DND-41 (cell line): ENCODE data around the gene CASP7.

ENCODE experiments used
- ATAC-seq: fragments of 200-7000 bp; cut with Tn5 transposase; 3 replicates; pipeline ENCODE4 v1.9.1; 2021; ENCODE audit warnings: low read depth; ENCODE audit not compliant: insufficient read depth
- DNase-seq: peaks from one replicate; pipeline ENCODE4 v3.0.0-alpha.2; 2020
- H2AFZ ChIP-seq: 2 replicates; pipeline ENCODE4 v1.6.0; 2012; ENCODE audit warnings: low read depth, low read length
- H3K27ac ChIP-seq: 2 replicates; pipeline ENCODE4 v1.5.1; 2012; ENCODE audit warnings: low read length, inconsistent platforms
- H3K27me3 ChIP-seq: fragments of 200-600 bp; sonication (generic); 2 replicates; pipeline ENCODE4 v1.6.0; 2012; ENCODE audit warnings: low read length, mild to moderate bottlenecking, inconsistent platforms; ENCODE audit not compliant: insufficient read depth, poor library complexity
- H3K36me3 ChIP-seq: 2 replicates; pipeline ENCODE4 v1.5.1; 2012; ENCODE audit warnings: low read length, inconsistent platforms; ENCODE audit not compliant: insufficient read depth
- H3K4me1 ChIP-seq: 2 replicates; pipeline ENCODE4 v1.5.1; 2012; ENCODE audit warnings: mild to moderate bottlenecking, low read length; ENCODE audit not compliant: insufficient read depth
- H3K4me2 ChIP-seq: 2 replicates; pipeline ENCODE4 v1.6.0; 2012; ENCODE audit warnings: mild to moderate bottlenecking, moderate library complexity, low read length, inconsistent platforms; ENCODE audit not compliant: insufficient read depth
- H3K4me3 ChIP-seq, 2 experiments: fragments of 200-600 bp in 1 of 2; shearing (Covaris generic) in 1 of 2; 2 replicates each; pipeline ENCODE4 v1.5.1; 2012 to 2016; ENCODE audit warnings: inconsistent platforms in 2 of 2, low read length in 2 of 2, mild to moderate bottlenecking in 2 of 2, low read depth in 1 of 2, moderate library complexity in 1 of 2
- H3K79me2 ChIP-seq: 2 replicates; pipeline ENCODE4 v1.6.0; 2012; ENCODE audit warnings: low read length, inconsistent platforms; ENCODE audit not compliant: insufficient read depth
- H3K9ac ChIP-seq: 2 replicates; pipeline ENCODE4 v1.6.0; 2012; ENCODE audit warnings: low read depth, mild to moderate bottlenecking, inconsistent platforms, low read length, moderate library complexity
- H3K9me3 ChIP-seq: 2 replicates; pipeline ENCODE4 v1.5.1; 2012; ENCODE audit warnings: low read length, moderate library complexity, mild to moderate bottlenecking, inconsistent platforms; ENCODE audit not compliant: insufficient read depth, severe bottlenecking
- H4K20me1 ChIP-seq: 2 replicates; pipeline ENCODE4 v1.6.0; 2012; ENCODE audit warnings: low read length; ENCODE audit not compliant: insufficient read depth
- CTCF ChIP-seq: IDR thresholded peaks from 2 replicates; pipeline ENCODE4 v1.5.1; 2012; ENCODE audit warnings: borderline replicate concordance, low read length, moderate library complexity, mild to moderate bottlenecking; ENCODE audit not compliant: poor library complexity, severe bottlenecking; ENCODE audit errors: extremely low read depth
- EZH2 ChIP-seq: IDR thresholded peaks from 3 replicates; pipeline ENCODE4 v1.6.1; 2012; ENCODE audit warnings: borderline replicate concordance, low read depth, mild to moderate bottlenecking, moderate library complexity, low read length, inconsistent platforms; ENCODE audit not compliant: severe bottlenecking

The CASP7 gene

GRCh38 chr10:113732966-113733365, 53.3 kb downstream of the CASP7 start:
- Histone ChIP-seq H3K9me3 (no peaks in the 10 kb centered on the region), H3K27ac (no peak overlapping the region), H3K4me1 (no peaks in the 10 kb centered on the region), H3K36me3 (peaks cover 25% of the 10 kb centered on the region), H2AFZ (no peak overlapping the region), H3K79me2 (no peaks in the 10 kb centered on the region), H4K20me1 (no peaks in the 10 kb centered on the region), H3K9ac (no peak overlapping the region), H3K4me2 (no peak overlapping the region), H3K4me3 (no peak overlapping the region), H3K27me3 (no peaks in the 10 kb centered on the region)
- no peak for TF ChIP-seq CTCF
- TF ChIP-seq EZH2 = no peak
- DNase-seq (no peak), ATAC-seq (no peak)

GRCh38 chr10:113733635-113734034, 53.9 kb downstream of the CASP7 start:
- Histone ChIP-seq H3K4me2 (no peak overlapping the region), H3K4me3 (no peak overlapping the region), H3K79me2 (no peaks in the 10 kb centered on the region), H3K4me1 (no peaks in the 10 kb centered on the region), H3K9ac (no peak overlapping the region), H3K36me3 (peaks cover 18% of the 10 kb centered on the region), H3K27me3 (no peaks in the 10 kb centered on the region), H3K27ac (no peak overlapping the region), H3K9me3 (no peaks in the 10 kb centered on the region), H4K20me1 (no peaks in the 10 kb centered on the region), H2AFZ (no peak overlapping the region)
- DNase-seq = no peak
- no peak for ATAC-seq
- TF ChIP-seq CTCF = no peak
- TF ChIP-seq EZH2 = no peak

GRCh38 chr10:113735913-113736312, 56.2 kb downstream of the CASP7 start:
- DNase-seq (peak; percentile 6), ATAC-seq (peak; percentile 44; the same call in 2 of the 3 replicates)
- no peak overlapping the region for H3K27ac ChIP-seq

More at GRCh38 chr10:113735913-113736312, 56.2 kb downstream of the CASP7 start:
- Histone ChIP-seq H3K36me3 (no peaks in the 10 kb centered on the region), H2AFZ (no peak overlapping the region), H3K9ac (no peak overlapping the region), H3K27me3 (no peaks in the 10 kb centered on the region), H3K9me3 (no peaks in the 10 kb centered on the region), H3K4me2 (no peak overlapping the region), H3K4me1 (no peaks in the 10 kb centered on the region), H3K79me2 (no peaks in the 10 kb centered on the region), H4K20me1 (no peaks in the 10 kb centered on the region), H3K4me3 (no peak overlapping the region)
- no peak for TF ChIP-seq EZH2
- peak; percentile 22 for TF ChIP-seq CTCF
